ENCODE data around the gene RPS26. TPM values are rescaled to one million over a fixed set of nuclear protein-coding genes. Genes with fewer than 3 reads are reported as not detected.
"Not testable (repeated sequence)": the region's sequence is repeated elsewhere in the genome, so short reads cannot be mapped to it uniquely, and the experiment has no call there.

RPS26 gene
- total RNA-seq, 1 experiment from 2014 or later, result 60.4 TPM

GRCh38 chr12:55999999-56000540 is 41.6 kb upstream of the RPS26 start:
- H3K4me3 ChIP-seq (ENCODE audit: low read depth, low read length); DNase-seq; intact Hi-C loops (cut with micrococcal nuclease; ENCODE audit: unreplicated experiment); H3K9me3 Mint-ChIP-seq (ENCODE audit: unreplicated experiment); H3K27me3 ChIP-seq (replicated peaks; ENCODE audit: control insufficient read depth, insufficient read depth, low read length); H3K27me3 Mint-ChIP-seq (ENCODE audit: insufficient read depth, unreplicated experiment); H3K27ac Mint-ChIP-seq (ENCODE audit: unreplicated experiment); H3K9me3 ChIP-seq; H3K4me3 Mint-ChIP-seq (ENCODE audit: unreplicated experiment); BruUV-seq (replicated peaks); H3K36me3 ChIP-seq (ENCODE audit: control insufficient read depth, insufficient read depth, low read length): not testable (repeated sequence)
- H3K4me1 ChIP-seq, result peaks cover 16% of the 10 kb centered on the region
- ChIA-PET CTCF (interaction anchor here (0.8 kb wide), 1 partner anchor 69 kb away, joined by 3 read pairs; no protein-coding TSS in a partner anchor), POLR2A (interaction anchor here (0.6 to 0.7 kb wide), 2 partner anchors 74 to 266 kb away, joined by 4 to 9 read pairs; no protein-coding TSS in a partner anchor)
- H3K4me1 Mint-ChIP-seq (ENCODE audit: low read depth, unreplicated experiment), result peaks cover 24% of the 10 kb centered on the region
- peaks cover 66% of the 10 kb centered on the region for H3K36me3 Mint-ChIP-seq (ENCODE audit: insufficient read depth, unreplicated experiment)

- no peaks in the 10 kb centered on the region for H3K9me3 Mint-ChIP-seq (ENCODE audit: unreplicated experiment)
- intact Hi-C loops (cut with micrococcal nuclease; ENCODE audit: unreplicated experiment), result loop anchor here (1.0 kb wide), 2 partner anchors 9 to 28 kb away; no protein-coding TSS in a partner anchor
- no peaks in the 10 kb centered on the region for H3K27me3 Mint-ChIP-seq (ENCODE audit: insufficient read depth, unreplicated experiment)
- ChIA-PET CTCF (interaction anchor here (0.5 to 1.0 kb wide), 2 partner anchors 28 to 76 kb away, joined by 3 to 4 read pairs; no protein-coding TSS in a partner anchor), POLR2A (interaction anchor here (0.6 kb wide), 1 partner anchor 15 kb away, joined by 5 read pairs; no protein-coding TSS in a partner anchor)
- BruUV-seq (replicated peaks), result no TSS peak
- peak in 1 of 2 experiments; percentile 59 for DNase-seq
- peak overlapping the region; percentile 58 for H3K27ac Mint-ChIP-seq (ENCODE audit: unreplicated experiment)
- H3K27me3 ChIP-seq (replicated peaks; ENCODE audit: control insufficient read depth, insufficient read depth, low read length), result no peaks in the 10 kb centered on the region
- H3K4me3 ChIP-seq (ENCODE audit: low read depth, low read length), result no peak overlapping the region
- H3K4me3 Mint-ChIP-seq (ENCODE audit: unreplicated experiment), result peak overlapping the region; percentile 7
- H3K4me1 Mint-ChIP-seq (ENCODE audit: low read depth, unreplicated experiment), result peaks cover 27% of the 10 kb centered on the region
- peaks cover 54% of the 10 kb centered on the region for H3K36me3 Mint-ChIP-seq (ENCODE audit: insufficient read depth, unreplicated experiment)
- no peaks in the 10 kb centered on the region for H3K9me3 ChIP-seq
- TF ChIP-seq CTCF (IDR thresholded peaks at IDR 0.05; ENCODE audit: insufficient read depth in 1 of 2, low read depth in 1 of 2, low read length in 1 of 2, severe bottlenecking in 1 of 2, unreplicated experiment in 1 of 2), result no peak
- peaks cover 26% of the 10 kb centered on the region for H3K4me1 ChIP-seq
- peaks cover 6% of the 10 kb centered on the region for H3K36me3 ChIP-seq (ENCODE audit: control insufficient read depth, insufficient read depth, low read length)
These were observed 40.1 kb upstream of the RPS26 start for GRCh38 chr12:56001487-56002100.

- BruUV-seq (replicated peaks); H3K27me3 Mint-ChIP-seq (ENCODE audit: insufficient read depth, unreplicated experiment); CTCF ChIA-PET; H3K27me3 ChIP-seq (replicated peaks; ENCODE audit: control insufficient read depth, insufficient read depth, low read length); H3K4me3 ChIP-seq (ENCODE audit: low read depth, low read length); H3K36me3 ChIP-seq (ENCODE audit: control insufficient read depth, insufficient read depth, low read length); DNase-seq; H3K27ac Mint-ChIP-seq (ENCODE audit: unreplicated experiment); H3K9me3 ChIP-seq; H3K4me3 Mint-ChIP-seq (ENCODE audit: unreplicated experiment); H3K9me3 Mint-ChIP-seq (ENCODE audit: unreplicated experiment); intact Hi-C loops (cut with micrococcal nuclease; ENCODE audit: unreplicated experiment); POLR2A ChIA-PET: not testable (repeated sequence)
- Mint-ChIP-seq H3K4me1 (ENCODE audit: low read depth, unreplicated experiment) (peaks cover 39% of the 10 kb centered on the region), H3K36me3 (ENCODE audit: insufficient read depth, unreplicated experiment) (peaks cover 50% of the 10 kb centered on the region)
- peaks cover 33% of the 10 kb centered on the region for H3K4me1 ChIP-seq
These were observed 38.3 kb upstream of the RPS26 start for GRCh38 chr12:56003376-56003775.

- Histone ChIP-seq H3K4me1 (peaks cover 41% of the 10 kb centered on the region), H3K4me3 (ENCODE audit: low read depth, low read length) (no peak overlapping the region), H3K9me3 (no peaks in the 10 kb centered on the region), H3K36me3 (ENCODE audit: control insufficient read depth, insufficient read depth, low read length) (peaks cover 6% of the 10 kb centered on the region), H3K27me3 (replicated peaks; ENCODE audit: control insufficient read depth, insufficient read depth, low read length) (no peaks in the 10 kb centered on the region)
- no peak for TF ChIP-seq CTCF (IDR thresholded peaks at IDR 0.05; ENCODE audit: insufficient read depth in 1 of 2, low read depth in 1 of 2, low read length in 1 of 2, severe bottlenecking in 1 of 2, unreplicated experiment in 1 of 2)
- peak overlapping the region; percentile 4 for H3K4me3 Mint-ChIP-seq (ENCODE audit: unreplicated experiment)
- intact Hi-C loops (cut with micrococcal nuclease; ENCODE audit: unreplicated experiment), result no loop called here
- ChIA-PET POLR2A (no interaction called here), CTCF (no interaction called here)
- H3K36me3 Mint-ChIP-seq (ENCODE audit: insufficient read depth, unreplicated experiment), result peaks cover 49% of the 10 kb centered on the region
- no TSS peak for BruUV-seq (replicated peaks)
- no peak for DNase-seq
- peak overlapping the region; percentile 25 for H3K27ac Mint-ChIP-seq (ENCODE audit: unreplicated experiment)
- H3K27me3 Mint-ChIP-seq (ENCODE audit: insufficient read depth, unreplicated experiment), result no peaks in the 10 kb centered on the region
- peaks cover 46% of the 10 kb centered on the region for H3K4me1 Mint-ChIP-seq (ENCODE audit: low read depth, unreplicated experiment)
- H3K9me3 Mint-ChIP-seq (ENCODE audit: unreplicated experiment), result no peaks in the 10 kb centered on the region
These were observed 37.5 kb upstream of the RPS26 start for GRCh38 chr12:56004211-56004610.

All from Caco-2 (cell line).